RPMI7951 (cell line): ENCODE results near the gene TMEM14A. TPM values are rescaled to one million over a fixed set of nuclear protein-coding genes. Genes with fewer than 3 reads are reported as not detected.
A peak's percentile ranks its signal among the peaks of the same experiment; 100 is the strongest.
"Not testable (repeated sequence)": the region's sequence is repeated elsewhere in the genome, so short reads cannot be mapped to it uniquely, and the experiment has no call there.

Experiments used
- DNase-seq: peaks from one replicate; pipeline ENCODE4 v3.0.0-alpha.2; 2012; ENCODE audit warnings: low read depth
- total RNA-seq: library from RNA; depleted of rRNA; stranded (reverse); fragments of >200 nt; shearing (Covaris generic); gene quantifications from 2 replicates; pipeline ENCODE4 v1.2.3, GENCODE V29; 2014

Gene TMEM14A
- total RNA-seq, 1 experiment from 2014 or later, result 117 TPM

DNA sequence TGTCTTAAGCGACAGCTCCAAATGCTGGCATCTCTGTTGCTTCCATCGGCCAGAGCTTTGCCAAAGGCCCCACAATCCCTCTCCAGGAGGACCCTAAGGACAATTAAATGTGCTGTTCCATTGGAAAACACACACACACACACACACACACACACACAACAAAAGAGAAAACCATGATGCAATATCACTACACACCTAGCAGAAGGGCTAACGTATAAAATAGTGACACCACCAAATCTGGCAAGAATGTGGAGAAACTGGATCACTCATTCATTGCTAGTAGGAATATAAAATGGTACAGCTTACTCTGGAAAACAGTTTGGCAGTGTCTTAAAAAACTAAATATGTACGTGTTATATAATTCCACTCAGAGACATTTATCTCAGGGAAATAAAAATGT, 13.0 kb upstream of the TMEM14A start:
- DNase-seq, result no peak

DNA sequence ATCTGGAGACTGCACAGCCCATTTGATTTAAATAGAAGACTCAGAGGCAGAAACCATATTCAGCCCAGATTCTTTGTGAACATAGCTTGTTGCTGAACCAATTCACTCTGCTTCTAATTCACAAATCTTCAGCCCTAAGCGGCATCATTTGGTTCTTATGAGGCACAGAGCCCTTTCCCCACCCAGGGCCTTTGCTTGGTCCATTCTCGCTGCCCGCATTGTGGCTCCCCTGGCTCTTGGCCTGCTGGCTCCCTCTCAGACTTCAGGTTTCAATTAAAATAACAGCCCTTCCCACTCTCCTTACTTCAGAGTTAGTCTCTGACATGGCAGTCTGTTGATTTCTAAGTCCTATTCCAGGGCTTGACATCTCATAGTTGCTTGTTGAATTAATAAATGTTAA, 9.4 kb upstream of the TMEM14A start:
- peak; percentile 42 for DNase-seq

DNA sequence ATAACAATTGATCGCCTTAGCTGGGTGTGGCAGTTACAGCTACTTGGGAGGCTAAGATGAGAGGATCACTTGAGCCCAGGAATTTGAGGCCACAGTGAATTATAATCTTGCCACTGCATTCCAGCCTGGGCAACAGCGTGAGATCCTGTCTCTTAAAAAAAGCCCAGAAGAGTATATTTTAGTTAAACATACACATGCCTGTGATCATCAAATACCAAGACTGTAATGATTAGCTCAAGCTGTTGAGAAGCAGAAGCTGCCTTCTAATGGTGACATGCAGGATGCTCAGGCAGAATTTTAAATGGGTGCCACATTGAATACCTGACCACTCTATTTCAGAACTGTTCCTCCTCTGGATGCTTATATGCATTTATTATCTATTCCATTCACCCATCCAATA, 8.9 kb upstream of the TMEM14A start:
- no peak for DNase-seq

DNA sequence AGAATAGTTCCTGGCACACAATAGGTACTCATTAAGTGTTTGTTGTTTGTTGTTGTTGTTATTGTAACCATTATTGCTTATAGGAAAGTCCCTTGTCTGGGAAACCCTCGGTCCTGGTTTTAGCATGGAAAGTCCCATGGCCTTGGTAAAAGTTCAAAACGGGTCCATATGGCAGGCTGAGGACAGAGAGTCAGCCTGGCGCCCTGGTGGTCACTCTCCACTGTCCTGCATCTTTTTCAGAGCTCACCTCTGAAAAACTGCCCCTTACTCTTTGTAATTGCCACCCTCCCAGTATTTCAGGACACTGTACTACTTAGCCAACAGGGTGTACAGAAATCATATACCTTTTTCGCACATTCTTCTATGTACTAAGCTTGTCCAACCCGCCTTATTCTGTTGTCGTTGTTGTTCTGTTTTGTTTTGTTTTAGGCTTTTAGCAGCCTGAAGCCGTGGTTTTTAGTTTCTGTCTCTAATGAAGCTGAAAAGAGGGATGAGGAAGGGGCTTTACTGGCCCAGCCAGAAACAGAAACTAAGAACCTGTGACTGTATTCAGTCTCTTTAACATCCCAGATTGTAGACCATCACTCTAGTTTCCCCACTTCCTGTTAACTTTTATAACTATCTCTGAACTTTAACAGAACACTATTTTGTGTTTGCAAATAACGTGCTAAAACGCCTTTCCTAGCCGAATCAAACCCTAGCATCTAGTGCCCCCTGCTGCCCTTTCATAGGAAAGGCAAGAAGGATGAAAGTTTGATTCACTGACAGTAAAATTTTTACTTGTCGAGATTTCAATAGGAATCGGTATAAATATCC, 7.6 kb upstream of the TMEM14A start:
- peak; percentile 77 for DNase-seq

DNA sequence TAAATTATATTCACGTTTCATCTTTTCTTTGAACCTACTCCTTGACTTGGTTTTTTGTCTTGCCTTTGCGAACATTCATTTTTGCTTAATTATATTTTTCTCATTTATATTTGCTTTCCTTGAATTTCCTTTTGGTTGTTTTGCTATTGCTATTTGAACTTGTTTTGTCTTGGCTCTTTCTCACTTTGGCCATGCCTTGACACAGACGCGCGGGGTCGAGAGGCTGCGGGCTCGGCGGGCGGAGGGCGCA, 7.1 kb upstream of the TMEM14A start:
- DNase-seq, result no peak

DNA sequence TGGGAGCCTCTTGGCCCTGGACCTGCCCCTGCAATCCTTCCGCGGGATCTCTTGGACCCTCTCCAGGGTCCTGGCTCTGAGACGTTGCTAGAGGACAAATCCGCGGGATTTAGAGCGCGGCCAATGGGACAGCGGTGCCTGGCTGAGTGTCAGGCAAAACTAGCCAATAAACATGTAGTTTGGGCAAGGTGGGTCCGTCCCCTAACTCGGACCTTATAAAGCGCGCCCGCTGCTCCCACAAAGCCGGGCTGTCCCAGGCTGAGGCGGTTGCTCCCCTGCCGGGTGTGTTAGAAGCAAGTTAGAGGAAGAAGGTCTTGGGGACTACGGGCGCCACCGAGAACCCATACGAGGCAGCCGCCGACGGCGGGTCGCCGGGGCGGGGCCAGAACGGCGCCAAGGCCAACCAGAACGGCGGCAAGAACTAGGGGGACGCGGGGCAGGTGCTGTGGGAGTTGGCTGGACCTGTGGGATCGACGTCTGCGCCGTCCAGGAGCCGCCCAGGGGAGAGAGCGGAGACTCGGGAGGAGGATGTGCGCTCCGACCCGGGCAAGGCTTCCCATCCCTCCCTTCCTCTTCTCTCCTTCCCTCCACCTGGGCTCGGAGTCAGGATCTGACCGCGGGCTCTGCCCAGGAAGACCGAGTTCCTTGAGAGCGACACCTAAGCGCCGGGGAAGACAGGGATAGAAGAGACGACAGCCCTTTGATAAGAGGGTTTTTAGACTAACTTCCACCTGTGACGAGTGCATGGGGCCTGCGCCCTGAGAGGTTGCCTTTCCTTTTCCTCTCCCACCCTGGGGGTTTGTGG, 6.5 kb upstream of the TMEM14A start:
- DNase-seq, result peak; percentile 97

DNA sequence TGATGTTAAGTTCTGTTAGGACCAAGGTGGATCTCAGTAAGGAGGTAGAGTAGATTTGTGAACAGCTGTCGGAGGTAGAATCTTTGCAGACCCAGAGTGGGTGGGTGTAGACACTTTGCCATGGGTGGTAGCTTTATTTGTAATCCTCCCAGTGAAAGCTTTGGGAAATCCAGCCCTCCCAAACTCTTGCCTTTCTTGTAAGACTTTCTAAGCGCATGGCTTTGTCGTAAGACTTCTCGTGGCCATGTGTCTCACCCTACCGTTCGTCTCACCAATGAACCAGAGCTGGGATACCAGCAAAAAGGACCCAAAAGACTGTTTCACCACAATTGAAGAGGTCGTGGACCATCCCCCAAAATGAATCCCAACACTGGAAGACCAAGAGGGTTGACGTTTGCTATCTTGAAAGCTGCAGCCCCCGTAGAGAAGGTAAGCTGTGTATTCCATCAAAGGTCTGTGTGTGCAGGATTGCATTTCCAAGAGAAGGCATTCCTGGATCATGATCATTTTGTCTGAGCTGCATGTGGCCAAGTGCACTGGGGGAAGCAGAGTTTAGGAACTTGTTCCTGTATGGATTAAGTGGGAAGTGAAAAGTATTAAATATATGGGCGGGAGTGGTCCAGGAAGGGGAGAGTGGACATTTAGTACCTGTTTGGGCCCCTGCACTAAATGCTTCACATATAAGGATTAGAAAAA, 5.8 kb upstream of the TMEM14A start:
- no peak for DNase-seq

DNA sequence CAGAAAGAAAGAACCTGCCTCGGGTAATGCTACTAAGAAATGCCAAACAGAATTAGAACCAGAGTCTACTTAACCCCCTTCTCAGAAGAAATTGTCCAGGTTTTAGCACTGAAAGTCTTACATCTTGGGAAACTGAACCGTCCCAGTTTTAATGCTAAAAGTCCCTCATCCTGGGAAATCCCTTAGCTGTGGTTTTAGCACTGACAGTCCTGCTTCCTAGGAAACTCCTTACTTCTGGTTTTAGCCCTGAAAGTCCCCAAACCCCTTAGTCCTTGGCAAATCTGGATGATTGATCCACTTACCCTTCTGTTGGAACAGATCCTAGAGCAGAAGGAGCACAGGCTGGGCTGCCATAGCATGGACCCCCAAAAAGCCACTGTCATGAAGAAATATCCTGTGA, 4.8 kb upstream of the TMEM14A start:
- DNase-seq, result no peak

DNA sequence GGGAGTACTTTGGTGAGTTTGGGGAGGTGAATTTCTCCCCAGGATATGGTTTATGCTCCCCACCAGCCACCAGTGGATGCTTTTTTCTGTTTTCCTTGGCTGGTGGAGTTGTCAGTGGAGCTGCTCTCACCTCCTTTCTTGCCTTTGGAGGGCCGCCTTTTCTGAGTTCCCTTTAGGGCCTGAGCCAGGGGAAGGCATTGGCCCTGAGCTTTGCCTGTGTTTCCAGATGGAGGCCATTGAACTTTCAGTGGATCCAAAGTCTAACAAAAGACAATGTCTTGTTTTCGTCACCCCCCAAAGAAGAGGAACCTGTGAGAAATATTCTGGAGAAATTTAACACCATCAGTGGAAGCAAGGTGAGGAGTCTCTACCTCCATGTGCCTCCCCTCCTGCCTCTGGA, 4.4 kb upstream of the TMEM14A start:
- DNase-seq, result no peak

DNA sequence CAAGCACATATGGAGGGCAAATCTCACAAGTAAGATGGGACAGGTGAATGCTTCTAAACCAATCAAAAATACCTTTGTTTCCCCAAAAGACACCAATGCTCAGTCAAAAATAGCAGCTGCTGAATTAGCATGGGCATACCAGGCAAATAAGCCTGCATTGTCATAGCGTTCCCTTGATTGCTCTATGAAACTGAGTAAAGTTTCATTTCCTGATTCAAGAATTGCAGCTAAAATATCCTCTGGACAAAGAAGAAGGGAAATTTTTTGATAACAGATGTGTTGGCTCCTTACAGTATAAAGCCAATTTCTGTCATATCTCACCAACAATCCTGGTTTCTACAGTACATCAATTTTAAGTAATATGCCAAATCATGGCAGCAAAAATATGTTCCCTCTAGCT, 3.3 kb upstream of the TMEM14A start:
- no peak for DNase-seq

DNA sequence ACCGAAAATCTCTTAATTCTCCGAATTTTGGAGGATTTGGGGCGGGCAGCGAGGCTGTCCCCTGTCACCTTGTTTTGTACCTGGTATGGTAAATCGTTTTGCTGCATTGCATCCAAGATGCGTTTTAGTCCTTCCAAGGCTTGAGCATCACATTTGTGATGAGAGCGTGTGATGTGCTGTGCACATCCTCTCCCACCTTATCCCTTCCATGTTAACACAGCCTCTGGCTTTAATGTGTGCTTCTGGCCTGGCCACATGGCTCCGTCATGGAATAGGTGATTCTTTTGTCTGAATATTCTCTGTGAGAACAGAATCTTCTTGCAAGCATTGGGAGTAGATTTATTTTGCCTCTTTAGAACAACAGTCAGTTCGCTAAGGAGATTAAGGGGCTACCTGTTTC, 763 bp downstream of the TMEM14A start:
- DNase-seq, result no peak

DNA sequence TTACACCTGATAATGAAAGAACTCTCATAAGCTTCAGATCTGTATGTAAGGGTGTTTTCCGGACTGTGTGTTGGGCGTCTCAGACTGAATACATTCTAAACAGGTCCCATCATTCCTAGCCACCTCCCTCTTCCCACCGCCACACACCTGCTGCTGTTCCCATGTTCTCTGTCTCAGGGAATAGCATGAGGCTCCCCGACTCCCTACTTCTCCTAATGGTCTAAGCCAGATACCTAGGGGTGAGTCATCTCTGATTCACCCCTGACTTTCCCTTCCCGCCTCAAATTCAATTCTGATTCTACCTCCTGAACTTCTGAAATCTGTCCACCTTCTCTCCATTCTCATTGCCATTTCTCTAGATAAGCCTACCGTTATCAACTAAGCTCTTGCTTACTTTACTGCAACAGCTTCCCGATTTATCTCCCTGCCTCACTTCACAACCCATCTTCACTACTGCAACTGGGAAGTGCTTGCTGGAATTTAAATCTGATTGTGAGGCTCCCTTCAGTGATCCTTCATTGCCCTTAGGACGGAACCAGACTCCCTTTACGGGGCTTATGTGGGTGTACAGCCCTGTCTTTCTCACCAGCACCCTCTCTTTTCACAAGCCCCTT, 1.6 kb downstream of the TMEM14A start:
- DNase-seq, result peak; percentile 60

DNA sequence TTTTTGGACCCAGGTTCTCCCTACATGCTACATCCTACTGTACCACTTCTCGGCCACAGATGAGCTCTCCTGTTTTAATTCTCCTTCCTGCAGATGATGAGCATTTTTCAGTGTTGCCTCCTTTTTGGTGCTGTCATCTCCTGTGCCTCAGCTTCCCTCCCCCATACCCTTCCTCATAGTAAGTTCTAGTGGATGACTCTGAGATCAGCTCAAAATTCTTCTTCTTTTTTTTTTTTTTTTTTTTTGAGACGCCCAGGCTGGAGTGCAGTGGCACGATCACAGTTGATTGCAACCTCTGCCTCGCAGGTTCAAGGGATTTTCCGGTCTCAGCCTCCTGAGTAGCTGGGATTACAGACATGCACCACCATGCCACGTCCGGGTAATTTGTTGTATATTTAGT, 3.8 kb downstream of the TMEM14A start:
- no peak for DNase-seq

DNA sequence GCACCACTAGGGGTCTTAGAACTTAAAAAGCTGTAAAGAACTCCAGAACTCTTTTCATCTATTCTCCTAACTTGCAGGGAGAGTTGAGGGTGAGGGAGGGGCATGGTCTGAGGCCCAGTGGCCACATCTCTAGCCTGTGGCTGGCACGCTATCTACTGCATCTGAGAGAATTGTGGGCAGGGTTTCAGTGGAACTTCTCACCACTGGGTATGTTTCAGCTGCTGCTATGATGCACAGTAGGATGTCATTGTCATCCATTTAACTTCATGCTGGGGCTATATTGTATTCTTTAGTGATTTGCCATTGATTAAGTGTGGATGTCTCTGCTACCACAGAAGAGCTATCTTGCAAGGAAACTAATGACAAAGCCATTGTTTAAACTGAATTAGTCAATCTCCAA, 4.5 kb downstream of the TMEM14A start:
- no peak for DNase-seq

DNA sequence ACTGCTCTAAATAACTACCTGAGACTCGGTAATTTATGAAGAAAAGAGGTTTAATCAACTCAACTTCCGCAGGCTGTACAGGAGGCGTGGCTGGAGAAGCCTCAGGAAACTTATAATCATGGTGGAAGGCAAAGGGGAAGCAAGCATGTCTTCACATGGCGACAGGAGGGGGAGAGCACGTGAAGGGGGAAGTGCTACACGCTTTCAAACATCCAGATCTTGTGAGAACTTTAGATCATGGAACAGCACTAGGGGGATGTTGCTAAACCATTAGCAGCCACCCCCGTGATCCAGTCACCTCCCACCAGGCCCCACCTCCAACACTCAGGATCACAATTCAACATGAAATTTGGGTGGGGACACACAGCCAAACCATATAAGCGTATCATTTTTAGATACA, 5.7 kb downstream of the TMEM14A start:
- not testable (repeated sequence) for DNase-seq

DNA sequence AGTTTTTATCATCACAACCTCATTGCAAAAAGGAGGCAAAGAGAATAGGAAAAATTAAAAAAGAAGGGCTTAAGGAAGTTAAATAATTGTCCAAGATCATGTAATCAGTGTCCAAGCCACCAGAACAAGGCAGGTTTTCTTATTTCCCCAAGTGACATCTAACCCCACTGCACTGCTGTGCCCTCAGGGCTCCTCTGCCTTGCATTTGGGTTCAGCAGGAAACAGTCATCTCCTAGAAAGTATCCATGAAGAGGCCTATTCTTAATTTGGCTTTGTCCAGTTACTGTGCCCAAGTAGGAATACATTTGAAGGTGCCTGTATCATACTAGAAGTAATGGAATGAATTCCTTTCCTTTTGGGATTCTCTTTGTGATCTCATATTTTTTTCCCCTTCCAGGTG, 10.5 kb downstream of the TMEM14A start:
- DNase-seq, result peak; percentile 8

DNA sequence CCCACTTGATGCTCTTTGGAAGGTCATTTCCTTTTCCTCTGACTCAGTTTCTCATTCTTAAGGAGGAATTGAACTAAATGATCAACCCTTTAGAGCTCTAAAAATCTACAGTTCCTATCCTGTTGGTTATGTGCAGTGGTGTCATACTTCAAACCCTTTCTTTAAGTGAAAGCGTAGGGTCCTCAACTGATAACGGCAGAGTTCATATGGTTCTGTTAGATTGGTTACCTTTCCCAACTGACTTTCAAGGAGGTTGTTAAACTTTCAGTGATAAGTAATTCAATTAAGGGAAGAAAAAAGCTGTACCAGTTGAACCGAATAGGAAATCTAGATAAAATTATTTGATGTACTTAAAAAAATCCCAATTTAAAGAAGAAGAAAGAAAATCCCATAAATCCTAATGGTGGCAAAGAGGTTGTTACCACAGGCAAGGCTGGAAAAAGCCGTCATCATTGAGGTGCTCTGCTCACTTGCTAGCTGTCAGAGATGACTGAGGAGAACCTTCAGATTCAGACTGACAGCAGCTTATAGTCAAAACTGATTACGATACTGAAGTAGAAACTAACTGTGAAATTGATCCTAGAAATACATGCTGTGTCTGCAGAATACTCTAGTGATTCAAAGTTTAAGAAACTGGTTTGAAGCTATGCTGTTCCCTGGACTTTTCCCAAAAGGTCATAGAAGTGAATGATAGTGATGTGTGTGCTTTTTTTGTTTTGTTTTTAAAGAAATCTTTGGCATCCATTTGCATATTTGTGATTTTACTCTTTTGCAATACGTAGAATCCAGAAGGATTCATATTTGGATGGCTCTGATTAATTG, 16.2 kb downstream of the TMEM14A start:
- DNase-seq, result no peak

DNA sequence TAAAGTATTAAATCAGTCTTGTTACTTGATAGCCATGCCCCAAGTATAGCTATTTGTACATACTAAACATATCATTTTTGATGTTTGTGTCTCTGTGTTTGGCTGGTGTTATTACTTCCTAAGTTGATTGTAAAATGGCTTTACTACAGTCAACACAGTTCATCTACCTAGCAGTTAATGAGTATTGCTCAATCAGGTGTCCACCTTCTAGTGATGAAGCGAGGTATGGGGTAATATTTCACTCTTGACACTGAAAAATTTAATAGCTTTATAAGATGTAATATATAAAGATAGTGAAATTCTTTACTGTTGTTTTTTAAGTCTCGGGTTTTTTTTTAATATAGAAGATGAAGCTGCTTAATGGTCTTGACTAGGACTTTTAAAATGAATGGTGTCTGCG, 18.9 kb downstream of the TMEM14A start:
- DNase-seq, result no peak

DNA sequence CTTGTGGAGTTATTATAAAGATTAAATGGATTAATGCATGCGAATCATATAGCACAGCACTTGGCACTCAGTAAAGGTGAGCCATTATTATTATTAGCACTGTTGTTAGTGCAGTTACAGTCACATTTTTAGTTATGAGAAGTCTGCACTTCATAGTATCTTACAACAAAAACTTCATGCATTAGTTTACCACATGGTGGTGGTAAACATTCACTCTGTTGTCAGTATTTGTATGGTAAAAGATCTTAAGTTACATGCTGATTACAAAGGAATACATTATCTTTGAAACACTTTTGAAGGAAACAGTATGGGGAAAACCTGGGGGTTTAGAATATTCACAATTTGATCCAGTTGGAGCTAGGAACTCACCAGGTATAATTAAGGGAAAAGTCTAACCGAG, 20.8 kb downstream of the TMEM14A start:
- DNase-seq, result no peak

DNA sequence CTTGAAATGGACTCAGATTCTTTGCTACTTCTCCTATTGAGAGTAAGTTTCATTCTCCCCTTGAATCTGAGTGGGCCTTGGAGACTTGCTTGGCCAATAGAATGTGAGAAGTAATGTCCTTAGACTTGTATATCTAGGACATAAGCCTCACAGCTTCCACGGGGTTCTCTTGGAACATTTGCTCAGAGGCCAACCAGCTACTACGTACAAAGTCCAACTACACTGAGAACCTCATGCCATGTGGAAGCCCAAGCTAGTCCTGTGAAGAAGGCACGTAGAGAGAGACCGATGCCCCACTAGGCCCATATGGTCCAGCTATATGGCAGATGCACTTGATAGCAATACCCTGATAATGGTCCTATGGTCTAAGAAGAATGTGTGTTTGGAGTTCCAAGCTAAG, 22.9 kb downstream of the TMEM14A start:
- DNase-seq, result no peak

DNA sequence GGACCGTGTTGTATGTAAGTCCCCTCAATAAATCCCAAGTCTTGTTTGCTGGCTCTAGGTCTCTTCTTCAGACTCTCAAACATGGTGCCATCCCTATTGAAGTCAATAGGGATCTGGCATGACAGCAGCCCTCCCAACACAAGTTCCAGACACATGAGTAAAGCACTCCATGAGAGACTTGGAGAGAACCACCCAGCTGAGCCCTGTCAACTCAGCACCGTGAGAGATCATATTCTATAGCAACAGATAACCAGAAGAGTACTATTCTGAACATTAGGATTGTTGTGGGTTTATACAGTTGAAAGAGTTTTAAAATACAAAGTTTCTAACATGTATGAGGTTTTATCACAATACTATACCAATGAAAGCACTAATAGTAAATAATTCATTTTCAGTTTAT, 23.5 kb downstream of the TMEM14A start:
- DNase-seq, result no peak

DNA sequence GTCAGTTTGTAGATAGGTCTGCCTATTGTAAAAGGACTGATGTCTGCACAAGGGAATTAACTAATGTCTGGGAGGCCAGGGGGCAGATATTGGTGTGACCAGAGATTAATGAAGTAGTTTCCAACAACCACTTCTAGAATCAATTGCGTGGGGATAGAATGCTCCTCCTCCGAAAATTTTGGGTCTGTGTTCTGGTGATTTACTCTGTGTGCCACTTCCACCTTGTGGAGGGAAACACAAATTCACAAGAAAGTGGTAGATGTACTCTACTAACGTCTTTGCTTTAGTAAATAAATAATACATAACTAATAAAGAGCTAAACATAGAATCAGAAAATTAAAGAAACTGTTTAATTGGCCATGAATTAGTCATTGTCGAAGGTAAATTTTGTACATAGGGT, 25.5 kb downstream of the TMEM14A start:
- no peak for DNase-seq
